ENCODE data around the gene SPDYA.

Gene SPDYA

GRCh38 chr2:28768952-28769351 lies 41.7 kb upstream of the SPDYA start:
- no peak for DNase-seq (ENCODE audit: low read depth)
- H3K4me3 ChIP-seq (ENCODE audit: low read depth, low read length): no peak overlapping the region
- TF ChIP-seq CTCF (IDR thresholded peaks at IDR 0.05; ENCODE audit: low read depth, low read length, missing control alignments): no peak
- in situ Hi-C loops (cut with HindIII; ENCODE audit: low sequenced_read_pairs): no loop called here

GRCh38 chr2:28772351-28772750 lies 38.3 kb upstream of the SPDYA start:
- in situ Hi-C loops (cut with HindIII; ENCODE audit: low sequenced_read_pairs): no loop called here
- no peak for TF ChIP-seq CTCF (IDR thresholded peaks at IDR 0.05; ENCODE audit: low read depth, low read length, missing control alignments)
- no peak overlapping the region for H3K4me3 ChIP-seq (ENCODE audit: low read depth, low read length)
- DNase-seq (ENCODE audit: low read depth): no peak

GRCh38 chr2:28776471-28776870 lies 34.2 kb upstream of the SPDYA start:
- DNase-seq (ENCODE audit: low read depth): no peak
- H3K4me3 ChIP-seq (ENCODE audit: low read depth, low read length): no peak overlapping the region
- no peak for TF ChIP-seq CTCF (IDR thresholded peaks at IDR 0.05; ENCODE audit: low read depth, low read length, missing control alignments)
- in situ Hi-C loops (cut with HindIII; ENCODE audit: low sequenced_read_pairs): no loop called here

GRCh38 chr2:28778392-28778791 lies 32.2 kb upstream of the SPDYA start:
- no peak for DNase-seq (ENCODE audit: low read depth)
- no peak overlapping the region for H3K4me3 ChIP-seq (ENCODE audit: low read depth, low read length)
- no peak for TF ChIP-seq CTCF (IDR thresholded peaks at IDR 0.05; ENCODE audit: low read depth, low read length, missing control alignments)
- in situ Hi-C loops (cut with HindIII; ENCODE audit: low sequenced_read_pairs): no loop called here

GRCh38 chr2:28779001-28779400 lies 31.6 kb upstream of the SPDYA start:
- no peak for TF ChIP-seq CTCF (IDR thresholded peaks at IDR 0.05; ENCODE audit: low read depth, low read length, missing control alignments)
- no peak for DNase-seq (ENCODE audit: low read depth)
- in situ Hi-C loops (cut with HindIII; ENCODE audit: low sequenced_read_pairs): no loop called here
- H3K4me3 ChIP-seq (ENCODE audit: low read depth, low read length): no peak overlapping the region

- DNase-seq (ENCODE audit: low read depth): no peak
Observed at GRCh38 chr2:28780496-28780895, 30.1 kb upstream of the SPDYA start.

More at GRCh38 chr2:28780496-28780895, 30.1 kb upstream of the SPDYA start:
- no peak overlapping the region for H3K4me3 ChIP-seq (ENCODE audit: low read depth, low read length)
- no peak for TF ChIP-seq CTCF (IDR thresholded peaks at IDR 0.05; ENCODE audit: low read depth, low read length, missing control alignments)
- in situ Hi-C loops (cut with HindIII; ENCODE audit: low sequenced_read_pairs): no loop called here
